ENCODE measurements around the gene IMMP2L. TPM values are rescaled to one million over a fixed set of nuclear protein-coding genes. Genes with fewer than 3 reads are reported as not detected.

Gene IMMP2L
- total and polyA plus RNA-seq, 2 donors (not counting 3 experiments of a cell fraction or from before 2014, with no cell fraction given) = 9.9 to 11.8 TPM

DNA sequence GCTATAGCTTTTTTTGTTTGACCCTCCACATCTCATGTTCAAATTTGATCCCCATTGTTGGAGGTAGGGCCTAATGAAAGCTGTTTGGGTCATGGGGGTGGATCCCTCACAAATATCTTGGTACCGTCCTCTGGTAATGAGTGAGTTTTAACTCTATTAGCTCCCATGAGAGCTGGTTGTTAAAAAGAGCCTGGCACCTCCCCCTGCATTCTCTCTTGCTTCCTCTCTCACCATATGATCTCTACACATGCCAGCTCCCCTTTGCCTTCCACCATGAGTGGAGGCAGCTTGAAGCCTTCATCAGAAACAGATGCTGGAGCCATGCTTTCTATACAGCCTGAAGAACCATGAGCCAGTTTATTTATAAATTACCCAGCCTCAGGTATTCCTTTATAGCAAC lies 43.0 kb upstream of the IMMP2L start:
- CTCF ChIA-PET = no interaction called here

More for the DNA sequence above, 43.0 kb upstream of the IMMP2L start:
- Histone ChIP-seq H2AFZ (ENCODE audit: low read depth, low read length) (no peak overlapping the region), H3K4me2 (ENCODE audit: insufficient read depth, low read length) (no peak overlapping the region), H4K20me1 (replicated peaks; ENCODE audit: control insufficient read depth, extremely low read depth, insufficient read depth, low read length) (no peaks in the 10 kb centered on the region), H3K9me1 (replicated peaks; ENCODE audit: control insufficient read depth, extremely low read depth, insufficient read depth, low read length) (no peaks in the 10 kb centered on the region), H3K4me3 (replicated peaks in 1 of 3; ENCODE audit: insufficient read depth in 1 of 3, low read depth in 1 of 3, low read length in 3 of 3) (no peak overlapping the region), H3K79me2 (ENCODE audit: control insufficient read depth, insufficient read depth, low read length) (no peaks in the 10 kb centered on the region), H3K27ac (ENCODE audit: insufficient read depth, low read depth, low read length) (no peak overlapping the region), H3K36me3 (ENCODE audit: control insufficient read depth in 2 of 2, extremely low read depth in 1 of 2, insufficient read depth in 2 of 2, low read length in 2 of 2) (no peaks in the 10 kb centered on the region), H3K4me1 (ENCODE audit: control insufficient read depth, extremely low read depth, insufficient read depth, low read length) (no peaks in the 10 kb centered on the region), H3K9ac (replicated peaks; ENCODE audit: extremely low read depth, insufficient read depth, low read length) (no peak overlapping the region), H3K9me3 (replicated peaks; ENCODE audit: control insufficient read depth, insufficient read depth, low read length) (no peaks in the 10 kb centered on the region), H3K27me3 (ENCODE audit: control insufficient read depth in 2 of 2, insufficient read depth in 2 of 2, low read length in 2 of 2) (no peaks in the 10 kb centered on the region)
- DNase-seq (ENCODE audit: low read depth, low spot score) (no peak), FAIRE-seq (no peak)
- TF ChIP-seq MAX (IDR thresholded peaks at IDR 0.05; ENCODE audit: insufficient read depth, insufficient read length) (no peak), POLR2A (IDR thresholded peaks at IDR 0.05; ENCODE audit: low read depth, low read length) (no peak), CTCF (IDR thresholded peaks at IDR 0.05; ENCODE audit: extremely low read depth in 1 of 2, insufficient read depth in 1 of 2, low read depth in 1 of 2, low read length in 2 of 2) (no peak), POLR2AphosphoS5 (IDR thresholded peaks at IDR 0.05; ENCODE audit: insufficient read depth, low read depth, low read length) (no peak), GATA2 (IDR thresholded peaks at IDR 0.05; ENCODE audit: insufficient read depth, insufficient read length, low read depth, low read length) (no peak), FOS (IDR thresholded peaks at IDR 0.05; ENCODE audit: borderline replicate concordance, insufficient read depth, low read length) (no peak), JUN (IDR thresholded peaks at IDR 0.05; ENCODE audit: borderline replicate concordance, insufficient read depth, insufficient read length, low read depth) (no peak), MYC (IDR thresholded peaks at IDR 0.05; ENCODE audit: low read depth, low read length) (no peak), EZH2 (IDR thresholded peaks at IDR 0.05; ENCODE audit: borderline replicate concordance, low read depth, low read length, severe bottlenecking) (no peak)
- intact Hi-C loops (cut with micrococcal nuclease) (no loop called here), dilution Hi-C loops (cut with MboI; ENCODE audit: extremely low pct_ligation_motif_present, low sequenced_read_pairs) (no loop called here)
- BruUV-seq (replicated peaks) = no TSS peak
- POLR2A ChIA-PET = no interaction called here
